ENCODE data around the gene C5orf24. TPM values are rescaled to one million over a fixed set of nuclear protein-coding genes. Genes with fewer than 3 reads are reported as not detected.
"Not testable (repeated sequence)": the region's sequence is repeated elsewhere in the genome, so short reads cannot be mapped to it uniquely, and the experiment has no call there.

Gene C5orf24
- 90.5 TPM for total RNA-seq

DNA sequence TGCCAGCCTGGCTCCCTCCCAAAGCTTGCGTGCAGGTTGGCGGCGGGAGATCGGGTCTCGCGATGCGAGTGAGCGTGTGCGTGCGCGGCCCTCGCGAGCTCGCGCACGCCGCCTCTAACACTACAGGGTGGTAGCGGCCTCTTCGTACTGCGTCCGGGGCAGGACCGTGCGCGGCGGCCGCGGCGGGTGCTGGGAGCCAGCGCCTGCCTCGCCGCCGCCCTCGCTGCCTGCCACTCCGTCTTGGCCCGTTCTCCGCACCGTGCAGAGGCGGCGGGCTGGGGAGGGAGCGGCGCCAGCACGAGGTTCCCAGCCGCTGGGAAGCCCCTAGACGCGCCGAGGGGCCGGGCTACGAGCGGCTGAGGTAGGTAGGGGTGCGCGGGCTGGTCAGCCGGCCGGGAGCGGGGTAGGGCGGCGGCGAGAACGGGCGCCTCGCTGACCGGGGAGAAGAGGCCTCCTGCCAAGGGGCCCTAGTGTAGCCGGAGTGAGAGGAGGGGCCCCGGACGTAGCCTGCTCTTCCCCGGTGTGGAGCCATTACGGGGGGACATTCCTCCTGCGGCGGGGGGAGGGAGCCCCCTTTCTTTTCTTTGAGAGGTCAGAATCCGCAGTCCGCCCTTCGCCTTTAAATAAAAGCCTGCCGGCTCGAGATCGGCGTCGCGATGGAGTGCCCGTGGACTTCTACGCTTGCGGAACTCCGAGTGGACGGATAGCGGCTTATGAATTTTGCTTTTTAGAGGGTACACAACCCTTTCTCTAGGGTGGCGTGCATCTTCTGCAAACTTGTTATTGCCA lies at the start of gene C5orf24:
Gene C5orf24 (plus strand): TSS at position 117 of the 789 bp plus-strand sequence. CDS start 8,933 bp downstream, outside the sequence.
- peak; percentile 85 to 91 for DNase-seq (ENCODE audit: low spot score in 2 of 2)
- no peak for FAIRE-seq

DNA sequence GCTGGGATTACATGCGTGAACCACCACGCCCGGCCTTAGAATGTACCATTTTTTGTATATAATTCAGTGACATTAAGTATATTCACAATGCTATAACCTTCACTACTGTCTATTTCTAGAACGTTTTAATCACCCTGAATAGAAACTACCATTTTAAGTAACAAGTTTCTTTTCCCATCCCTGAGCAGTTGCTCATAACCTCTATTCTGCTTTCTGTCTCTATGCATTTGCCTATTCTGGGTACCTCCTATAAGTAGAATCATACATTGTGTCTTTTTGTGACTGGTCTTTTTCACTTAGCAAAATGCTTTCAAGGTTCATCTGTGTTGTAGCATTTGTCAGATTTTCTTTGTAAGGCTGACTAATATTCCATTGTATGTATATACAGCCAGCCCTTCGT lies 47.3 kb upstream of the C5orf24 start:
- no peak for FAIRE-seq
- no peak for DNase-seq (ENCODE audit: low spot score in 2 of 2)

- DNase-seq (ENCODE audit: low spot score in 2 of 2) (no peak), FAIRE-seq (no peak)
Observed at GRCh38 chr5:134803821-134804220, 41.9 kb upstream of the C5orf24 start.

GRCh38 chr5:134813407-134813806 lies 32.4 kb upstream of the C5orf24 start:
- DNase-seq (ENCODE audit: low spot score in 2 of 2) (no peak), FAIRE-seq (no peak)

- FAIRE-seq (no peak), DNase-seq (ENCODE audit: low spot score in 2 of 2) (no peak)
Observed at GRCh38 chr5:134813827-134814226, 31.9 kb upstream of the C5orf24 start.

- DNase-seq (ENCODE audit: low spot score in 2 of 2) (no peak), FAIRE-seq (no peak)
Observed at GRCh38 chr5:134817006-134817405, 28.8 kb upstream of the C5orf24 start.

GRCh38 chr5:134818776-134819175 lies 27.0 kb upstream of the C5orf24 start:
- DNase-seq (ENCODE audit: low spot score in 2 of 2) (no peak), FAIRE-seq (no peak)

- DNase-seq (ENCODE audit: low spot score in 2 of 2), result no peak
- FAIRE-seq, result no peak
Observed at GRCh38 chr5:134819407-134819963, 26.3 kb upstream of the C5orf24 start.

DNA sequence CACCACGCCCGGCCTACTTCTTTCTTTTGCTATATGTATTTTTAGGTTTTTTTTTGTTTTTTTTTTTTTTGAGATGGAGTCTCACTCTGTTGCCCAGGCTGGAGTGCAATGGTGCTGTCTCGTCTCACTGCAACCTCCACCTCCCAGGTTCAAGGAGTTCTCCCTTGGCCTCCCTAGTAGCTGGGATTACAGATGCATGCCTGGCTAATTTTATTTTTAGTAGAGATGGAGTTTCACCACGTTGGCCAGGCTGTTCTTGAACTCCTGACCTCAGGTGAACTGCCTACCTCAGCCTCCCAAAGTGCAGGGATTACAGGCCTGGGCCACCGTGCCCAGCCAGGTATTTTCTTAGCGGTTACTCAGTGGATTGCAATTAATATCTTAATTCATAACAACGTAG lies 23.9 kb upstream of the C5orf24 start:
- FAIRE-seq, result no peak
- DNase-seq (ENCODE audit: low spot score in 2 of 2), result no peak

GRCh38 chr5:134824681-134825080 lies 21.1 kb upstream of the C5orf24 start:
- FAIRE-seq (no peak), DNase-seq (ENCODE audit: low spot score in 2 of 2) (no peak)

- FAIRE-seq, result no peak
- DNase-seq (ENCODE audit: low spot score in 2 of 2), result no peak
Observed at GRCh38 chr5:134825212-134825611, 20.6 kb upstream of the C5orf24 start.

GRCh38 chr5:134833340-134834032 lies 12.3 kb upstream of the C5orf24 start:
- no peak for FAIRE-seq
- no peak for DNase-seq (ENCODE audit: low spot score in 2 of 2)

- FAIRE-seq (no peak), DNase-seq (ENCODE audit: low spot score in 2 of 2) (no peak)
Observed at GRCh38 chr5:134835623-134836022, 10.1 kb upstream of the C5orf24 start.

GRCh38 chr5:134837530-134838181 lies 8.1 kb upstream of the C5orf24 start:
- DNase-seq (ENCODE audit: low spot score in 2 of 2) (no peak), FAIRE-seq (no peak)

GRCh38 chr5:134838361-134838760 lies 7.4 kb upstream of the C5orf24 start:
- not testable (repeated sequence) for FAIRE-seq; DNase-seq (ENCODE audit: low spot score in 2 of 2)

- FAIRE-seq (no peak), DNase-seq (ENCODE audit: low spot score in 2 of 2) (no peak)
Observed at GRCh38 chr5:134840811-134841210, 5.0 kb upstream of the C5orf24 start.

GRCh38 chr5:134844252-134844651 lies 1.5 kb upstream of the C5orf24 start:
- FAIRE-seq (no peak), DNase-seq (ENCODE audit: low spot score in 2 of 2) (no peak)

GRCh38 chr5:134845335-134845851 lies 375 bp upstream of the C5orf24 start:
- peak in 1 of 2 donors; percentile 16 for DNase-seq (ENCODE audit: low spot score in 2 of 2)
- no peak for FAIRE-seq

DNA sequence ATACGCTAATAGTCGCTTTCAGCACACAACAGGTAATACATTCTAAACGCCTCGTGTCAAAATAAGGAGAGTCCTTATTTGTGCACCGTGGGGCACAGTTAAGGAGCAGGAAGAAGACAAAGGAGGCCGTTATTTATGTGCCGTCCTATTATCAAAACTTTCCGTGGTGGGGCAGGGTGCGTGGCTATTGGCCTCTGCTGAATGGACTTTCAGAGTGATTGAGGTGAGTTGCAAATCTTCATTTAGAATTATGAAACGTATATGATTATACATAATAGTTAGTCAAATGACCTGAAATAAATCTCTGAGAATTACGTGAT lies 833 bp downstream of the C5orf24 start:
- DNase-seq (ENCODE audit: low spot score in 2 of 2) (no peak), FAIRE-seq (no peak)

DNA sequence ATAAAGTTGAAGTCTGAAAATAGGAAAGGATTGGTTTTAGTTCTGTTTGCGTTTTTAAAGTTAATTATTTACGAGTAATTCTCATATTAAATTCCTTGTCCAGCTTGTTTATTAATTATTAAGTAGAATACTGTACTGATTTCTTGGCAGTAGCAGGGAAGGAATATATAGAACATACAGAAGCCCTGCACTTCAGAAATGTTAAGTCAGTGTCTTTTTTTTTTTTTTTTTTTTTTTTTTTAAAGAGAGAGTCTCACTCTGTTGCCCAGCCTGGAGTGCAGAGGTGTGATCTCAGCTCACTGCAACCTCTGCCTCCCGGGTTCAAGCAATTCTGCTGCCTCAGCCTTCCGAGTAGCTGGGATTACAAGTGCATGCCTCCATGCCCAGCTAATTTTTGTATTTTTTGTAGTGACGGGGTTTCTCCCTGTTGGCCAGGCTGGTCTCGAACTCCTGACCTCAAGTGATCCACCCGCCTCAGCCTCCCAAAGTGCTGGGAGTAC lies 3.7 kb downstream of the C5orf24 start:
- not testable (repeated sequence) for FAIRE-seq; DNase-seq (ENCODE audit: low spot score in 2 of 2)
